Stimulated activated effector memory CD8-positive, alpha-beta T cell treated with anti-CD3 and anti-CD28 coated beads, Interleukin-12 subunit alpha, Interleukin-12 subunit beta, amount 100 ng/mL, for 72 hours (primary cell): ENCODE measurements around the gene EFCAB11.

Experiments
- ATAC-seq: fragments of 150-1000 bp; cut with Tn5 transposase; 2 replicates; pipeline ENCODE4 v1.10.0; 2021
- DNase-seq, 2 donors: peaks; one replicate each; pipeline ENCODE4 v3.0.0; 2021 to 2022; ENCODE audit warnings: low spot score in 2 of 2
- H3K27ac Mint-ChIP-seq: one replicate; pipeline ENCODE4 v1.8.0; 2022; ENCODE audit warnings: mild to moderate bottlenecking, mixed read lengths
- H3K36me3 Mint-ChIP-seq: one replicate; pipeline ENCODE4 v1.8.0; 2022; ENCODE audit warnings: mild to moderate bottlenecking, mixed read lengths
- H3K4me1 Mint-ChIP-seq: one replicate; pipeline ENCODE4 v1.8.0; 2022; ENCODE audit warnings: mixed read lengths
- H3K4me3 Mint-ChIP-seq: one replicate; pipeline ENCODE4 v1.8.0; 2022; ENCODE audit warnings: mild to moderate bottlenecking, mixed read lengths
- H3K9me3 Mint-ChIP-seq: one replicate; pipeline ENCODE4 v1.8.0; 2022; ENCODE audit warnings: mixed read lengths

Gene EFCAB11

GRCh38 chr14:89844508-89844907 is 110.0 kb downstream of the EFCAB11 start:
- no peak for ATAC-seq
- H3K4me1 Mint-ChIP-seq, result no peaks in the 10 kb centered on the region
- H3K27ac Mint-ChIP-seq, result no peak overlapping the region
- H3K4me3 Mint-ChIP-seq, result no peak overlapping the region
- H3K36me3 Mint-ChIP-seq, result no peaks in the 10 kb centered on the region
- no peaks in the 10 kb centered on the region for H3K9me3 Mint-ChIP-seq
- no peak for DNase-seq

GRCh38 chr14:89842837-89843236 is 111.7 kb downstream of the EFCAB11 start:
- H3K4me1 Mint-ChIP-seq, result no peaks in the 10 kb centered on the region
- H3K9me3 Mint-ChIP-seq, result peaks cover 8% of the 10 kb centered on the region
- H3K36me3 Mint-ChIP-seq, result no peaks in the 10 kb centered on the region
- H3K4me3 Mint-ChIP-seq, result no peak overlapping the region
- no peak for DNase-seq
- ATAC-seq, result no peak
- H3K27ac Mint-ChIP-seq, result no peak overlapping the region

GRCh38 chr14:89841851-89842250 is 112.7 kb downstream of the EFCAB11 start:
- ATAC-seq, result no peak
- DNase-seq, result no peak
- no peaks in the 10 kb centered on the region for H3K36me3 Mint-ChIP-seq
- peaks cover 8% of the 10 kb centered on the region for H3K9me3 Mint-ChIP-seq
- no peak overlapping the region for H3K4me3 Mint-ChIP-seq
- no peaks in the 10 kb centered on the region for H3K4me1 Mint-ChIP-seq
- H3K27ac Mint-ChIP-seq, result no peak overlapping the region

- H3K4me3 Mint-ChIP-seq, result no peak overlapping the region
- ATAC-seq, result no peak
- no peaks in the 10 kb centered on the region for H3K36me3 Mint-ChIP-seq
These were observed 117.6 kb downstream of the EFCAB11 start for GRCh38 chr14:89836830-89837469.

GRCh38 chr14:89833661-89834060 is 120.9 kb downstream of the EFCAB11 start:
- DNase-seq (no peak), ATAC-seq (no peak)
- no peak overlapping the region for H3K27ac Mint-ChIP-seq
- no peaks in the 10 kb centered on the region for H3K36me3 Mint-ChIP-seq
- no peak overlapping the region for H3K4me3 Mint-ChIP-seq
- peaks cover 4% of the 10 kb centered on the region for H3K9me3 Mint-ChIP-seq
- no peaks in the 10 kb centered on the region for H3K4me1 Mint-ChIP-seq

More at GRCh38 chr14:89836830-89837469, 117.6 kb downstream of the EFCAB11 start:
- Mint-ChIP-seq H3K9me3 (peaks cover 8% of the 10 kb centered on the region), H3K4me1 (no peaks in the 10 kb centered on the region), H3K27ac (no peak overlapping the region)
- DNase-seq, result no peak

- H3K36me3 Mint-ChIP-seq, result no peaks in the 10 kb centered on the region
- H3K4me3 Mint-ChIP-seq, result no peak overlapping the region
- peaks cover 2% of the 10 kb centered on the region for H3K9me3 Mint-ChIP-seq
- no peak overlapping the region for H3K27ac Mint-ChIP-seq
- H3K4me1 Mint-ChIP-seq, result no peaks in the 10 kb centered on the region
- ATAC-seq (no peak), DNase-seq (no peak)
These were observed 121.4 kb downstream of the EFCAB11 start for GRCh38 chr14:89833120-89833532.

- Mint-ChIP-seq H3K4me3 (no peak overlapping the region), H3K4me1 (no peaks in the 10 kb centered on the region), H3K27ac (no peak overlapping the region), H3K36me3 (no peaks in the 10 kb centered on the region), H3K9me3 (peaks cover 4% of the 10 kb centered on the region)
- ATAC-seq, result no peak
- no peak for DNase-seq
These were observed 125.9 kb downstream of the EFCAB11 start for GRCh38 chr14:89828471-89829165.

GRCh38 chr14:89827265-89827664 is 127.3 kb downstream of the EFCAB11 start:
- H3K36me3 Mint-ChIP-seq, result no peaks in the 10 kb centered on the region

GRCh38 chr14:89826596-89826995 is 127.9 kb downstream of the EFCAB11 start:
- no peak for ATAC-seq
- H3K27ac Mint-ChIP-seq, result no peak overlapping the region

More at GRCh38 chr14:89827265-89827664, 127.3 kb downstream of the EFCAB11 start:
- no peaks in the 10 kb centered on the region for H3K4me1 Mint-ChIP-seq
- no peak for ATAC-seq
- H3K4me3 Mint-ChIP-seq, result no peak overlapping the region
- H3K9me3 Mint-ChIP-seq, result peaks cover 7% of the 10 kb centered on the region
- no peak for DNase-seq
- H3K27ac Mint-ChIP-seq, result no peak overlapping the region

GRCh38 chr14:89823743-89824142 is 130.8 kb downstream of the EFCAB11 start:
- H3K4me3 Mint-ChIP-seq, result no peak overlapping the region
- no peak for ATAC-seq
- H3K27ac Mint-ChIP-seq, result no peak overlapping the region
- DNase-seq, result no peak
- peaks cover 7% of the 10 kb centered on the region for H3K9me3 Mint-ChIP-seq
- no peaks in the 10 kb centered on the region for H3K4me1 Mint-ChIP-seq
- no peaks in the 10 kb centered on the region for H3K36me3 Mint-ChIP-seq

More at GRCh38 chr14:89826596-89826995, 127.9 kb downstream of the EFCAB11 start:
- no peak overlapping the region for H3K4me3 Mint-ChIP-seq
- no peaks in the 10 kb centered on the region for H3K4me1 Mint-ChIP-seq
- no peaks in the 10 kb centered on the region for H3K36me3 Mint-ChIP-seq
- no peak for DNase-seq
- peaks cover 7% of the 10 kb centered on the region for H3K9me3 Mint-ChIP-seq

- no peak overlapping the region for H3K4me3 Mint-ChIP-seq
- no peak overlapping the region for H3K27ac Mint-ChIP-seq
- H3K9me3 Mint-ChIP-seq, result no peaks in the 10 kb centered on the region
- no peaks in the 10 kb centered on the region for H3K36me3 Mint-ChIP-seq
- no peak for ATAC-seq
- DNase-seq, result no peak
- H3K4me1 Mint-ChIP-seq, result no peaks in the 10 kb centered on the region
These were observed 140.4 kb downstream of the EFCAB11 start for GRCh38 chr14:89814126-89814525.

- H3K9me3 Mint-ChIP-seq, result no peaks in the 10 kb centered on the region
- no peak overlapping the region for H3K4me3 Mint-ChIP-seq
- DNase-seq, result no peak
- no peak for ATAC-seq
- no peak overlapping the region for H3K27ac Mint-ChIP-seq
- H3K4me1 Mint-ChIP-seq, result no peaks in the 10 kb centered on the region
- H3K36me3 Mint-ChIP-seq, result no peaks in the 10 kb centered on the region
These were observed 140.9 kb downstream of the EFCAB11 start for GRCh38 chr14:89813617-89814031.

GRCh38 chr14:89811954-89812575 is 142.5 kb downstream of the EFCAB11 start:
- DNase-seq, result no peak
- no peaks in the 10 kb centered on the region for H3K36me3 Mint-ChIP-seq
- H3K9me3 Mint-ChIP-seq, result no peaks in the 10 kb centered on the region
- no peak for ATAC-seq
- H3K4me3 Mint-ChIP-seq, result no peak overlapping the region
- no peaks in the 10 kb centered on the region for H3K4me1 Mint-ChIP-seq
- no peak overlapping the region for H3K27ac Mint-ChIP-seq

- Mint-ChIP-seq H3K36me3 (no peaks in the 10 kb centered on the region), H3K27ac (no peak overlapping the region)
These were observed 144.4 kb downstream of the EFCAB11 start for GRCh38 chr14:89810101-89810500.

GRCh38 chr14:89807892-89808291 is 146.6 kb downstream of the EFCAB11 start:
- H3K4me1 Mint-ChIP-seq, result no peaks in the 10 kb centered on the region
- no peaks in the 10 kb centered on the region for H3K9me3 Mint-ChIP-seq
- no peak overlapping the region for H3K27ac Mint-ChIP-seq
- ATAC-seq (no peak), DNase-seq (no peak)
- no peak overlapping the region for H3K4me3 Mint-ChIP-seq
- H3K36me3 Mint-ChIP-seq, result no peaks in the 10 kb centered on the region

More at GRCh38 chr14:89810101-89810500, 144.4 kb downstream of the EFCAB11 start:
- no peak overlapping the region for H3K4me3 Mint-ChIP-seq
- no peaks in the 10 kb centered on the region for H3K9me3 Mint-ChIP-seq
- ATAC-seq (no peak), DNase-seq (no peak)
- H3K4me1 Mint-ChIP-seq, result no peaks in the 10 kb centered on the region

GRCh38 chr14:89807151-89807550 is 147.4 kb downstream of the EFCAB11 start:
- no peak overlapping the region for H3K27ac Mint-ChIP-seq
- no peaks in the 10 kb centered on the region for H3K4me1 Mint-ChIP-seq
- DNase-seq, result no peak
- no peak overlapping the region for H3K4me3 Mint-ChIP-seq
- ATAC-seq, result no peak
- no peaks in the 10 kb centered on the region for H3K36me3 Mint-ChIP-seq
- H3K9me3 Mint-ChIP-seq, result no peaks in the 10 kb centered on the region
